ENCODE results near the gene STPG1.
A peak's percentile ranks its signal among the peaks of the same experiment; 100 is the strongest.

STPG1 gene

GRCh38 chr1:24386241-24386640, 27.3 kb downstream of the STPG1 start:
- H3K27ac ChIP-seq = peak overlapping the region; percentile 81
- no peak for TF ChIP-seq ZFX (IDR thresholded peaks at IDR 0.05)
- TF ChIP-seq, protein P1, sequence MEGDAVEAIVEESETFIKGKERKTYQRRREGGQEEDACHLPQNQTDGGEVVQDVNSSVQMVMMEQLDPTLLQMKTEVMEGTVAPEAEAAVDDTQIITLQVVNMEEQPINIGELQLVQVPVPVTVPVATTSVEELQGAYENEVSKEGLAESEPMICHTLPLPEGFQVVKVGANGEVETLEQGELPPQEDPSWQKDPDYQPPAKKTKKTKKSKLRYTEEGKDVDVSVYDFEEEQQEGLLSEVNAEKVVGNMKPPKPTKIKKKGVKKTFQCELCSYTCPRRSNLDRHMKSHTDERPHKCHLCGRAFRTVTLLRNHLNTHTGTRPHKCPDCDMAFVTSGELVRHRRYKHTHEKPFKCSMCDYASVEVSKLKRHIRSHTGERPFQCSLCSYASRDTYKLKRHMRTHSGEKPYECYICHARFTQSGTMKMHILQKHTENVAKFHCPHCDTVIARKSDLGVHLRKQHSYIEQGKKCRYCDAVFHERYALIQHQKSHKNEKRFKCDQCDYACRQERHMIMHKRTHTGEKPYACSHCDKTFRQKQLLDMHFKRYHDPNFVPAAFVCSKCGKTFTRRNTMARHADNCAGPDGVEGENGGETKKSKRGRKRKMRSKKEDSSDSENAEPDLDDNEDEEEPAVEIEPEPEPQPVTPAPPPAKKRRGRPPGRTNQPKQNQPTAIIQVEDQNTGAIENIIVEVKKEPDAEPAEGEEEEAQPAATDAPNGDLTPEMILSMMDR (conservative IDR thresholded peaks at IDR 0.05) = no peak

GRCh38 chr1:24385160-24385940, 28.2 kb downstream of the STPG1 start:
- H3K27ac ChIP-seq = peak overlapping the region; percentile 81
- TF ChIP-seq, protein P1 (conservative IDR thresholded peaks at IDR 0.05) = peak; percentile 61
- no peak for TF ChIP-seq ZFX (IDR thresholded peaks at IDR 0.05)

- TF ChIP-seq, protein P1 (conservative IDR thresholded peaks at IDR 0.05) = no peak
- no peak for TF ChIP-seq ZFX (IDR thresholded peaks at IDR 0.05)
These were observed 29.1 kb downstream of the STPG1 start for GRCh38 chr1:24384251-24385090.

DNA sequence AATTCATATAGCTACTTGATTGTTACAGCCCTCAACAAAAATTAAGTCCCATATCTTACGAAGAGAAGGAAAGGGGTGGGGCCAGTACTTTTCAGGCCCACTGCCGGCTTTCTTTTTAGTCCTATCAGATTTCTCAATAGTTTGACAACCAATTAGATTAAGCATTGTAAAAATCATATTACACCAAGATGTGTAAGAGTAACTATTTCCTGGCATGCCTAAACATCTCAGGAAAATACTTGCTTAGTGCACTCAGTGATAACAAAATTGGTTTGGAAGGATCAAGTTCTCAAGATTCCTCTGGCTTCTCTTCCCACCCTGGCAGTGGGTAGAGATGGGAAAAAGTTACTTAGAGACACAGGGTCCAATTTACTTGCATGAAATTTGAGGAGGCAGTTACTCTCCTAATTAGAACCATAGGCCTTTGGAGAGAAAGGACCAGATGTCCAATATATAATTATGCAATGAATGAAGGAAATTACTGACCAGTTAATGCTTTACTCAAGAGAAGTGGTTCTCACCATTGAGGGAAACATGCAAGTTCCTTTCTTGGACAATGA, 30.1 kb downstream of the STPG1 start:
- TF ChIP-seq, protein P1 (conservative IDR thresholded peaks at IDR 0.05) = no peak
- no peak for TF ChIP-seq ZFX (IDR thresholded peaks at IDR 0.05)
- no peak overlapping the region for H3K27ac ChIP-seq

More at GRCh38 chr1:24384251-24385090, 29.1 kb downstream of the STPG1 start:
- H3K27ac ChIP-seq = peak overlapping the region; percentile 81

- TF ChIP-seq, protein P1 (conservative IDR thresholded peaks at IDR 0.05) = no peak
- no peak overlapping the region for H3K27ac ChIP-seq
These were observed 31.4 kb downstream of the STPG1 start for GRCh38 chr1:24382165-24382577.

GRCh38 chr1:24381256-24381655, 32.3 kb downstream of the STPG1 start:
- no peak for TF ChIP-seq ZFX (IDR thresholded peaks at IDR 0.05)
- TF ChIP-seq, protein P1 (conservative IDR thresholded peaks at IDR 0.05) = no peak
- H3K27ac ChIP-seq = no peak overlapping the region

DNA sequence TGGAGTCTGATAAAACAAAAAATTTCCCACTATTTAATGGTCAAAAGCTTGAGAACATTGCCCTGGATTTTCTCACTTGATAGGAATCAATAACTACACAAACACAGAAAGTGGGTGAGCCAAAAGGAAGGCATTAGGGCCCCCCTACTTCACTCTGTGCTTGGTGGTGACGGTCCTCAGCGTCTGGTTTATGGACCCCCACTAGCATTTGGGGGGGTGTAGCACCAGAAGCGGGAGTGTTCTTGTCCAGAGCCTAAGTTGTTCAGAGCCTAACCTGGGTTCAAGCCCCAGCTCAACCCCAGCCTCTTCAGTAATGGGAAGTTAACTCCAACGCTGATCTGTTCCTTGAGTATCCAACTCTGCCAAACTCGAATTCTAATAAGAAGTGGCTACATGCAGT, 33.1 kb downstream of the STPG1 start:
- no peak for TF ChIP-seq ZFX (IDR thresholded peaks at IDR 0.05)
- TF ChIP-seq, protein P1 (conservative IDR thresholded peaks at IDR 0.05) = no peak
- no peak overlapping the region for H3K27ac ChIP-seq

Data from C4-2B (cell line).